Nephron progenitor cell (in vitro differentiated cells): Measurements from ENCODE around the gene LRFN2.

ENCODE experiments used
- DNase-seq: peaks from one replicate; pipeline ENCODE4 v3.0.0; 2021
- H3K27ac Mint-ChIP-seq: 2 replicates; pipeline ENCODE4 v1.8.0; 2021; ENCODE audit warnings: mild to moderate bottlenecking, moderate library complexity, mixed read lengths
- H3K27me3 Mint-ChIP-seq: 2 replicates; pipeline ENCODE4 v1.8.0; 2021; ENCODE audit warnings: mild to moderate bottlenecking, low read depth, mixed read lengths; ENCODE audit not compliant: poor library complexity
- H3K36me3 Mint-ChIP-seq: 2 replicates; pipeline ENCODE4 v1.8.0; 2021; ENCODE audit warnings: low read depth, mixed read lengths
- H3K4me1 Mint-ChIP-seq: 2 replicates; pipeline ENCODE4 v1.8.0; 2021; ENCODE audit warnings: mixed read lengths
- H3K4me3 Mint-ChIP-seq: 2 replicates; pipeline ENCODE4 v1.8.0; 2021; ENCODE audit warnings: mild to moderate bottlenecking, moderate library complexity, mixed read lengths
- H3K9me3 Mint-ChIP-seq: 2 replicates; pipeline ENCODE4 v1.8.0; 2021; ENCODE audit warnings: mild to moderate bottlenecking, moderate library complexity, mixed read lengths
- CTCF ChIP-seq: fragments of 200-600 bp; sonication (generic); IDR thresholded peaks from 2 replicates; pipeline ENCODE4 v1.5.0; 2021; ENCODE audit warnings: antibody characterized with exemption

Gene LRFN2

GRCh38 chr6:40399888-40400457 lies 187.2 kb downstream of the LRFN2 start:
- Mint-ChIP-seq H3K27ac (no peak overlapping the region), H3K4me1 (peaks cover 40% of the 10 kb centered on the region), H3K27me3 (peaks cover 28% of the 10 kb centered on the region), H3K36me3 (no peaks in the 10 kb centered on the region), H3K4me3 (no peak overlapping the region), H3K9me3 (no peaks in the 10 kb centered on the region)
- no peak for DNase-seq
- TF ChIP-seq CTCF: no peak

- DNase-seq: no peak
- peaks cover 27% of the 10 kb centered on the region for H3K27me3 Mint-ChIP-seq
- no peaks in the 10 kb centered on the region for H3K36me3 Mint-ChIP-seq
- H3K9me3 Mint-ChIP-seq: no peaks in the 10 kb centered on the region
- H3K4me1 Mint-ChIP-seq: peaks cover 40% of the 10 kb centered on the region
- no peak for TF ChIP-seq CTCF
- no peak overlapping the region for H3K4me3 Mint-ChIP-seq
- H3K27ac Mint-ChIP-seq: no peak overlapping the region
Measured at GRCh38 chr6:40398810-40399477, 188.2 kb downstream of the LRFN2 start.

- peaks cover 40% of the 10 kb centered on the region for H3K4me1 Mint-ChIP-seq
- H3K4me3 Mint-ChIP-seq: no peak overlapping the region
- DNase-seq: peak; percentile 28
- no peaks in the 10 kb centered on the region for H3K36me3 Mint-ChIP-seq
- H3K27ac Mint-ChIP-seq: no peak overlapping the region
- H3K27me3 Mint-ChIP-seq: peaks cover 26% of the 10 kb centered on the region
- no peaks in the 10 kb centered on the region for H3K9me3 Mint-ChIP-seq
- TF ChIP-seq CTCF: no peak
Measured at GRCh38 chr6:40398034-40398691, 189.0 kb downstream of the LRFN2 start.

GRCh38 chr6:40397287-40398033 lies 189.7 kb downstream of the LRFN2 start:
- no peak for DNase-seq
- Mint-ChIP-seq H3K4me1 (peaks cover 40% of the 10 kb centered on the region), H3K27me3 (peaks cover 29% of the 10 kb centered on the region), H3K27ac (peak overlapping the region; percentile 78), H3K36me3 (no peaks in the 10 kb centered on the region), H3K9me3 (no peaks in the 10 kb centered on the region), H3K4me3 (no peak overlapping the region)
- no peak for TF ChIP-seq CTCF

- DNase-seq: no peak
- H3K27me3 Mint-ChIP-seq: peaks cover 29% of the 10 kb centered on the region
- H3K4me3 Mint-ChIP-seq: no peak overlapping the region
- no peaks in the 10 kb centered on the region for H3K9me3 Mint-ChIP-seq
- H3K36me3 Mint-ChIP-seq: no peaks in the 10 kb centered on the region
- TF ChIP-seq CTCF: no peak
- H3K4me1 Mint-ChIP-seq: peaks cover 40% of the 10 kb centered on the region
- H3K27ac Mint-ChIP-seq: no peak overlapping the region
Measured at GRCh38 chr6:40395698-40396076, 191.5 kb downstream of the LRFN2 start.
